ENCODE results near the gene SYNRG. TPM values are rescaled to one million over a fixed set of nuclear protein-coding genes. Genes with fewer than 3 reads are reported as not detected.

The SYNRG gene
- total and polyA plus RNA-seq, 4 donors = 6.5 to 20.5 (median 15.9) TPM

GRCh38 chr17:37517881-37518280 lies 91.3 kb downstream of the SYNRG start:
- H3K36me3 ChIP-seq (ENCODE audit: control insufficient read depth in 4 of 4, insufficient read depth in 3 of 4, low read depth in 1 of 4, low read length in 3 of 4) = peaks cover 3 to 33% (median 29%) of the 10 kb centered on the region in 4 donors
- no peak for TF ChIP-seq FOXA1 (IDR thresholded peaks at IDR 0.05)
- no peak for TF ChIP-seq ATF3 (IDR thresholded peaks at IDR 0.05)
- TF ChIP-seq JUND (IDR thresholded peaks at IDR 0.05) = no peak
- no peak for TF ChIP-seq YY1 (IDR thresholded peaks at IDR 0.05)
- TF ChIP-seq MAX (IDR thresholded peaks at IDR 0.05) = no peak
- TF ChIP-seq FOXA2 (IDR thresholded peaks at IDR 0.05) = no peak
- TF ChIP-seq HNF4A (conservative IDR thresholded peaks at IDR 0.05) = no peak
- no peak for TF ChIP-seq GABPA (IDR thresholded peaks at IDR 0.05 in 1 of 2, conservative IDR thresholded peaks at IDR 0.05 in 1 of 2)
- TF ChIP-seq EGR1 (IDR thresholded peaks at IDR 0.05; ENCODE audit: low read depth in 2 of 2) = no peak
- TF ChIP-seq ZBTB33 (IDR thresholded peaks at IDR 0.05) = no peak
- TF ChIP-seq NR2F2 (IDR thresholded peaks at IDR 0.05) = no peak
- no peak for TF ChIP-seq TAF1 (conservative IDR thresholded peaks at IDR 0.05)
- no peak for TF ChIP-seq HNF4G (IDR thresholded peaks at IDR 0.05)
- no peak overlapping the region for H3K4me3 ChIP-seq (ENCODE audit: low read depth in 1 of 3, low read length in 3 of 3)
- no peak overlapping the region for H3K9ac ChIP-seq (ENCODE audit: low read depth in 1 of 2, low read length in 2 of 2)
- no peak for DNase-seq (ENCODE audit: low spot score)
- WGBS = 97% methylated on average over 4 of the region's 4 CpGs
- no peaks in the 10 kb centered on the region for H3K9me3 ChIP-seq (ENCODE audit: control insufficient read depth in 4 of 4, low read length in 3 of 4)
- peaks cover 0 to 12% (median 3%) of the 10 kb centered on the region in 4 donors for H3K4me1 ChIP-seq (ENCODE audit: control insufficient read depth in 4 of 4, insufficient read depth in 4 of 4, low read length in 3 of 4)
- H3K27ac ChIP-seq (ENCODE audit: low read depth in 1 of 2, low read length in 2 of 2) = no peak overlapping the region
- no peaks in the 10 kb centered on the region for H3K27me3 ChIP-seq (ENCODE audit: control insufficient read depth in 4 of 4, insufficient read depth in 4 of 4, low read length in 3 of 4)

GRCh38 chr17:37516127-37516571 lies 93.1 kb downstream of the SYNRG start:
- WGBS = 93% methylated on average over 6 of the region's 6 CpGs
- Histone ChIP-seq H3K9ac (ENCODE audit: low read depth in 1 of 2, low read length in 2 of 2) (no peak overlapping the region), H3K4me1 (ENCODE audit: control insufficient read depth in 4 of 4, insufficient read depth in 4 of 4, low read length in 3 of 4) (peaks cover 3 to 22% (median 10%) of the 10 kb centered on the region in 4 donors), H3K4me3 (ENCODE audit: low read depth in 1 of 3, low read length in 3 of 3) (no peak overlapping the region), H3K27me3 (ENCODE audit: control insufficient read depth in 4 of 4, insufficient read depth in 4 of 4, low read length in 3 of 4) (no peaks in the 10 kb centered on the region), H3K9me3 (ENCODE audit: control insufficient read depth in 4 of 4, low read length in 3 of 4) (no peaks in the 10 kb centered on the region), H3K36me3 (ENCODE audit: control insufficient read depth in 4 of 4, insufficient read depth in 3 of 4, low read depth in 1 of 4, low read length in 3 of 4) (peaks cover 3 to 33% (median 29%) of the 10 kb centered on the region in 4 donors), H3K27ac (ENCODE audit: low read depth in 1 of 2, low read length in 2 of 2) (no peak overlapping the region)
- TF ChIP-seq FOXA2 (IDR thresholded peaks at IDR 0.05) (no peak), REST (IDR thresholded peaks at IDR 0.05) (no peak), YY1 (IDR thresholded peaks at IDR 0.05) (no peak), HNF4G (IDR thresholded peaks at IDR 0.05) (no peak), GABPA (IDR thresholded peaks at IDR 0.05 in 1 of 2, conservative IDR thresholded peaks at IDR 0.05 in 1 of 2) (no peak), ZBTB33 (IDR thresholded peaks at IDR 0.05) (no peak), RXRA (IDR thresholded peaks at IDR 0.05) (no peak), HNF4A (conservative IDR thresholded peaks at IDR 0.05) (no peak), JUND (IDR thresholded peaks at IDR 0.05) (no peak), EGR1 (IDR thresholded peaks at IDR 0.05; ENCODE audit: low read depth in 2 of 2) (no peak), NR2F2 (IDR thresholded peaks at IDR 0.05) (no peak), TAF1 (conservative IDR thresholded peaks at IDR 0.05) (no peak), ATF3 (IDR thresholded peaks at IDR 0.05) (no peak)
- no peak for DNase-seq (ENCODE audit: low spot score)

All from liver (tissue), 9 donors.